CD14-positive monocyte (primary cell): ENCODE data around the gene ASTN2. TPM values are rescaled to one million over a fixed set of nuclear protein-coding genes. Genes with fewer than 3 reads are reported as not detected.

Experiments used
- DNase-seq, 3 donors: peaks; one replicate each; pipeline ENCODE4 v3.0.0-alpha.2; 2011 to 2022
- H2AFZ ChIP-seq: 2 replicates; pipeline ENCODE4 v1.6.0; 2012; ENCODE audit warnings: mild to moderate bottlenecking, low read depth, low read length, inconsistent platforms; ENCODE audit not compliant: insufficient read depth, poor library complexity, severe bottlenecking
- H3K27ac ChIP-seq, 2 donors: 1 replicate in 1 of 2; 2 replicates in 1 of 2; pipeline ENCODE4 v1.5.1; 2012 to 2013; ENCODE audit warnings: low read length in 2 of 2, control low read depth in 1 of 2, inconsistent platforms in 1 of 2, low read depth in 1 of 2, mild to moderate bottlenecking in 1 of 2
- H3K27me3 ChIP-seq, 2 donors: one replicate each; pipeline versions ENCODE4 v1.6.0 to v1.6.1; 2011 to 2013; ENCODE audit warnings: low read length in 2 of 2; ENCODE audit not compliant: control insufficient read depth in 2 of 2, insufficient read depth in 2 of 2
- H3K36me3 ChIP-seq, 2 donors: replicated peaks in 1 of 2; 1 replicate in 1 of 2; 2 replicates in 1 of 2; pipeline versions ENCODE4 v1.5.1 to v1.6.1; 2012 to 2013; ENCODE audit warnings: low read length in 2 of 2, control low read depth in 1 of 2, inconsistent platforms in 1 of 2, mild to moderate bottlenecking in 1 of 2; ENCODE audit not compliant: insufficient read depth in 2 of 2, control insufficient read depth in 1 of 2
- H3K4me1 ChIP-seq, 2 donors: 1 replicate in 1 of 2; 2 replicates in 1 of 2; pipeline versions ENCODE4 v1.5.1 to v1.6.1; 2012 to 2013; ENCODE audit warnings: low read length in 2 of 2, control low read depth in 1 of 2, inconsistent platforms in 1 of 2, mild to moderate bottlenecking in 1 of 2, moderate library complexity in 1 of 2; ENCODE audit not compliant: insufficient read depth in 2 of 2, control insufficient read depth in 1 of 2
- H3K4me2 ChIP-seq: replicated peaks from 2 replicates; pipeline ENCODE3; 2012; ENCODE audit warnings: low read length, moderate library complexity, mild to moderate bottlenecking; ENCODE audit not compliant: poor library complexity, severe bottlenecking; ENCODE audit errors: extremely low read depth
- H3K4me3 ChIP-seq, 3 experiments: fragments of 200-600 bp in 1 of 3; sonication (generic) in 1 of 3; replicated peaks in 1 of 3; 1 replicate in 2 of 3; 2 replicates in 1 of 3; pipeline ENCODE4 v1.5.1; 2011 to 2013; ENCODE audit warnings: low read length in 3 of 3, mild to moderate bottlenecking in 3 of 3, control low read depth in 2 of 3, low read depth in 2 of 3, inconsistent platforms in 1 of 3, moderate library complexity in 1 of 3
- H3K79me2 ChIP-seq: 2 replicates; pipeline ENCODE4 v1.6.0; 2012; ENCODE audit warnings: mild to moderate bottlenecking, control low read depth, inconsistent platforms, low read length, moderate library complexity; ENCODE audit not compliant: insufficient read depth
- H3K9ac ChIP-seq: 2 replicates; pipeline ENCODE4 v1.6.0; 2017; ENCODE audit warnings: low read length, mild to moderate bottlenecking; ENCODE audit not compliant: insufficient read depth, poor library complexity, severe bottlenecking
- H3K9me3 ChIP-seq, 2 donors: replicated peaks in 1 of 2; 1 replicate in 1 of 2; 2 replicates in 1 of 2; pipeline versions ENCODE4 v1.5.1 to v1.6.1; 2012 to 2013; ENCODE audit warnings: low read length in 2 of 2, control low read depth in 1 of 2; ENCODE audit not compliant: control insufficient read depth in 1 of 2, insufficient read depth in 1 of 2
- H4K20me1 ChIP-seq: 2 replicates; pipeline ENCODE4 v1.6.0; 2012; ENCODE audit warnings: mild to moderate bottlenecking, low read length, control low read depth, moderate library complexity; ENCODE audit not compliant: insufficient read depth
- H3K27ac Mint-ChIP-seq, 7 donors: one replicate each; pipeline ENCODE4 v1.8.0; 2020; ENCODE audit warnings: mild to moderate bottlenecking in 7 of 7, mixed read lengths in 7 of 7, moderate library complexity in 6 of 7, inconsistent platforms in 2 of 7
- H3K27me3 Mint-ChIP-seq, 3 donors: one replicate each; pipeline ENCODE4 v1.8.0; 2021 to 2022; ENCODE audit warnings: low read depth in 3 of 3, mild to moderate bottlenecking in 3 of 3, mixed read lengths in 3 of 3, moderate library complexity in 3 of 3, inconsistent platforms in 1 of 3
- H3K36me3 Mint-ChIP-seq, 2 donors: one replicate each; pipeline ENCODE4 v1.8.0; 2020; ENCODE audit warnings: mixed read lengths in 2 of 2, inconsistent platforms in 1 of 2, mild to moderate bottlenecking in 1 of 2
- H3K4me1 Mint-ChIP-seq: one replicate; pipeline ENCODE4 v1.8.0; 2020; ENCODE audit warnings: mild to moderate bottlenecking, mixed read lengths
- H3K4me3 Mint-ChIP-seq, 2 donors: one replicate each; pipeline ENCODE4 v1.8.0; 2020; ENCODE audit warnings: mild to moderate bottlenecking in 2 of 2, mixed read lengths in 2 of 2, moderate library complexity in 1 of 2
- H3K9me3 Mint-ChIP-seq, 7 donors: one replicate each; pipeline ENCODE4 v1.8.0; 2020 to 2022; ENCODE audit warnings: mixed read lengths in 7 of 7, mild to moderate bottlenecking in 6 of 7, moderate library complexity in 6 of 7, inconsistent platforms in 2 of 7
- WGBS: methylation state at CpG from one replicate; pipeline ENCODE4 v1.1.5; 2013; ENCODE audit warnings: missing lambda C conversion rate; ENCODE audit not compliant: insufficient coverage; 5-methylcytosine and 5-hydroxymethylcytosine counted together
- intact Hi-C, 2 donors: fragments of 100-400 bp; cut with micrococcal nuclease; formaldehyde crosslinking; loops; one replicate each; pipeline versions ENCODE4 v1.15.0 to v1.15.1; 2023
- polyA plus RNA-seq, 3 donors: library from polyadenylated mRNA; depleted of rRNA in 1 of 3; unstranded in 2 of 3; stranded (reverse) in 1 of 3; fragments of 300-500 nt in 2 of 3; fragments of >200 nt in 1 of 3; fragmentation: Illumina TruSeq in 2 of 3; gene quantifications; 1 replicate in 2 of 3; 2 replicates in 1 of 3; pipeline ENCODE4 v1.2.3, GENCODE V29; 2012 to 2021
- TF ChIP-seq, protein P1 (sequence below): fragments of 200-600 bp; IDR thresholded peaks from one replicate; pipeline ENCODE4 v1.8.0; 2022; ENCODE audit warnings: antibody characterized with exemption, mild to moderate bottlenecking

Gene ASTN2
- polyA plus RNA-seq, 3 donors: not detected

DNA sequence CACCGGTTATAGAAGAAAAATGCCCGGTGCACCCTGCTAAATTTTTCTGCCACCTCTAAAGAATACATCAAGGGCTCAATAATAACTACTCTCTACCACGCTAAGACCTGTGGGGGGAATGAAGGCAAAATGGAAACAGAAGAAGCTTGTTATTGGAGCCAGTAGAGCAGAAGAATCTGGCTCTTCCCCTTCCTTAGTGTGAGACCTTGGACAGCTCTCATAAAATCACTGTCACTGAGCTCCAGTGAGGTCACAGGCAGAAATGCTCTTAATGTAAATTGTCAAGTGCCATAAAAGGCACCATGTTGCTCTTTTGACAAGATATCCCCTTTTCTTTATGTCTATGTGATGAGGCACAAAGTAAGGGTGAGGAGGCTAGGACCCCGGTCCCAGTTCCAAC is 74.4 kb downstream of the ASTN2 start:
- H3K4me3 Mint-ChIP-seq: no peak overlapping the region
- TF ChIP-seq, protein P1, sequence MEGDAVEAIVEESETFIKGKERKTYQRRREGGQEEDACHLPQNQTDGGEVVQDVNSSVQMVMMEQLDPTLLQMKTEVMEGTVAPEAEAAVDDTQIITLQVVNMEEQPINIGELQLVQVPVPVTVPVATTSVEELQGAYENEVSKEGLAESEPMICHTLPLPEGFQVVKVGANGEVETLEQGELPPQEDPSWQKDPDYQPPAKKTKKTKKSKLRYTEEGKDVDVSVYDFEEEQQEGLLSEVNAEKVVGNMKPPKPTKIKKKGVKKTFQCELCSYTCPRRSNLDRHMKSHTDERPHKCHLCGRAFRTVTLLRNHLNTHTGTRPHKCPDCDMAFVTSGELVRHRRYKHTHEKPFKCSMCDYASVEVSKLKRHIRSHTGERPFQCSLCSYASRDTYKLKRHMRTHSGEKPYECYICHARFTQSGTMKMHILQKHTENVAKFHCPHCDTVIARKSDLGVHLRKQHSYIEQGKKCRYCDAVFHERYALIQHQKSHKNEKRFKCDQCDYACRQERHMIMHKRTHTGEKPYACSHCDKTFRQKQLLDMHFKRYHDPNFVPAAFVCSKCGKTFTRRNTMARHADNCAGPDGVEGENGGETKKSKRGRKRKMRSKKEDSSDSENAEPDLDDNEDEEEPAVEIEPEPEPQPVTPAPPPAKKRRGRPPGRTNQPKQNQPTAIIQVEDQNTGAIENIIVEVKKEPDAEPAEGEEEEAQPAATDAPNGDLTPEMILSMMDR: no peak
- peaks cover 0 to 5% (median 0%) of the 10 kb centered on the region in 7 donors for H3K9me3 Mint-ChIP-seq
- Histone ChIP-seq H3K27ac (no peak overlapping the region), H3K36me3 (no peaks in the 10 kb centered on the region), H3K4me3 (no peak overlapping the region), H3K9ac (no peak overlapping the region), H2AFZ (no peak overlapping the region), H3K79me2 (no peaks in the 10 kb centered on the region), H3K4me1 (no peaks in the 10 kb centered on the region), H3K9me3 (no peaks in the 10 kb centered on the region), H3K4me2 (no peak overlapping the region), H3K27me3 (no peaks in the 10 kb centered on the region), H4K20me1 (no peaks in the 10 kb centered on the region)
- H3K4me1 Mint-ChIP-seq: no peaks in the 10 kb centered on the region
- peaks cover 0 to 2% (median 0%) of the 10 kb centered on the region in 3 donors for H3K27me3 Mint-ChIP-seq
- intact Hi-C loops: no loop called here
- DNase-seq: no peak
- H3K27ac Mint-ChIP-seq: no peak overlapping the region
- H3K36me3 Mint-ChIP-seq: no peaks in the 10 kb centered on the region
- WGBS: no CpG with 5 or more reads among the region's 4 CpGs

- H3K9ac ChIP-seq: no peak overlapping the region
- no peak overlapping the region for H3K27ac ChIP-seq
- Mint-ChIP-seq H3K27me3 (peaks cover 0 to 2% (median 0%) of the 10 kb centered on the region in 3 donors), H3K36me3 (no peaks in the 10 kb centered on the region), H3K4me1 (no peaks in the 10 kb centered on the region), H3K27ac (no peak overlapping the region), H3K9me3 (peaks cover 0 to 5% (median 0%) of the 10 kb centered on the region in 7 donors), H3K4me3 (no peak overlapping the region)
- no peak for DNase-seq
- H2AFZ ChIP-seq: no peak overlapping the region
- no CpG with 5 or more reads among the region's 2 CpGs for WGBS
- no peak overlapping the region for H3K4me2 ChIP-seq
- H3K36me3 ChIP-seq: no peaks in the 10 kb centered on the region
- TF ChIP-seq, protein P1: no peak
- no peaks in the 10 kb centered on the region for H3K9me3 ChIP-seq
- H3K27me3 ChIP-seq: no peaks in the 10 kb centered on the region
- H3K79me2 ChIP-seq: no peaks in the 10 kb centered on the region
- no peaks in the 10 kb centered on the region for H4K20me1 ChIP-seq
- intact Hi-C loops: no loop called here
- no peaks in the 10 kb centered on the region for H3K4me1 ChIP-seq
- H3K4me3 ChIP-seq: no peak overlapping the region
These were observed 78.9 kb downstream of the ASTN2 start for GRCh38 chr9:117335837-117336433.
